HG03520 (cell line): ENCODE data around the gene KRT39.
"Not testable (repeated sequence)": the region's sequence is repeated elsewhere in the genome, so short reads cannot be mapped to it uniquely, and the experiment has no call there.

ENCODE experiments used
- ATAC-seq: cut with Tn5 transposase; IDR thresholded peaks from one replicate; pipeline ENCODE4 v1.9.1; 2021; ENCODE audit warnings: mild to moderate bottlenecking, moderate library complexity; ENCODE audit not compliant: unreplicated experiment

Gene KRT39

GRCh38 chr17:40944531-40944930 is 22.2 kb downstream of the KRT39 start:
- no peak for ATAC-seq

DNA sequence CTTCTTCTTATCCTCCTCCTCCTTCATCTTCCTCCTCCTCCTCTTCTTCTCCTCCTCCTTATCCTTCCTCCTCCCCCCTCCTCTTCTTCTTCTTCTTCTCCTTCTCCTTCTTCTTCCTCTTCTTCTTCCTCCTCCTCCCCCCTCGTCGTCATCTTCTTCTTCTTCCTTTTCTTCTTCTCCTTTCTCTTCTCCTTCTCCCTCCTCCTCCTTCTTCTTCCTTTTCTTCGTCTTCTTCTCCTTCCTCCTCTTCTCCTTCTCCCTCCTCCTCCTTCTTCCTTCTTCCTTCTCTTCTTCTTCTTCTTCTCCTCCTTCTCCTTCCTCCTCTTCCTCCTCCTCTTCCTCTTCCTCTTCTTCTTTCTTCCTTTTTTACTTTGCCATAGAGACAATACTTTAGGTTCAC is 24.2 kb downstream of the KRT39 start:
- no peak for ATAC-seq

DNA sequence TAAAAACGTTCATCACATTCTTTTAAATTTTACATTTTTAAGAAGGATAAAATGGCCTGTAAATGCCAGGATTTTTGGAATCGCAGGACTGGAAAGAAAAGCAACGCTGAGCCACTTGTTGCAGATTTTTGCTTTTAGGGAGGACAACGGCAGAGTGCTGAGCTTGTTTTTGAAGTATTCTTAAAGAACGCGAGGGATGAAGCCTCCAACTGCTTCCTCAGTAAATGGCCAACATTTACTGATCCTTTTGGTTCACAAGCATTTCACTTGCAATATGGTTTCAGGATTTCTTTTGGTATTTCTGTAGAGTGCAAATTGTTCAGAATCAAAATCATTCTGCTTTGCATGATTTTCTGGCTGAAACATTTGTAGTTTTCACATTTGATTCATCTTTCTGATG is 26.5 kb downstream of the KRT39 start:
- no peak for ATAC-seq

DNA sequence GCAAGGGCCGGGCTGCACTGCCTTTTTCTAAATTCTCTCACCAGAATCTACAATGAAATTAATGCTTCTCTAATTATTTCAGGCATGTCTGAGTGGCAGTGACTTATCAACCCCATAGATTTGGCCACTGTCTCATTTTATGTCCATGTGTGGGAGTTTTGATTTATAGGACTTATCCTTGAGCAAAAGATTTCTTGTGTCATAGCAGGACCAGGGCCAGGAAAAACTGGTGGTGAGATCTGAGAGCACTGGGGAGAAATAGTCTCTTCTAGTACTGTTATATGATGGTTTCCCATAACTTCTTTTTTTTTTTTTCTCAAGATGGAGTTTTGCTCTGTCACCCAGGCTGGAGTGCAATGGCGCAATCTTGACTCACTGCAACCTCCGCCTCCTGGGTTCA is 27.8 kb downstream of the KRT39 start:
- no peak for ATAC-seq

GRCh38 chr17:40937384-40937819 is 29.3 kb downstream of the KRT39 start, which contains the start of gene KRT23:
KRT23 (minus strand) TSS chr17:40937646; CDS start chr17:40936603, 1,043 bp downstream.
- ATAC-seq = no peak

GRCh38 chr17:40936976-40937375 is 29.8 kb downstream of the KRT39 start:
- no peak for ATAC-seq

GRCh38 chr17:40936437-40936971 is 30.2 kb downstream of the KRT39 start:
- ATAC-seq = no peak

GRCh38 chr17:40935624-40936023 is 31.1 kb downstream of the KRT39 start:
- ATAC-seq = no peak

DNA sequence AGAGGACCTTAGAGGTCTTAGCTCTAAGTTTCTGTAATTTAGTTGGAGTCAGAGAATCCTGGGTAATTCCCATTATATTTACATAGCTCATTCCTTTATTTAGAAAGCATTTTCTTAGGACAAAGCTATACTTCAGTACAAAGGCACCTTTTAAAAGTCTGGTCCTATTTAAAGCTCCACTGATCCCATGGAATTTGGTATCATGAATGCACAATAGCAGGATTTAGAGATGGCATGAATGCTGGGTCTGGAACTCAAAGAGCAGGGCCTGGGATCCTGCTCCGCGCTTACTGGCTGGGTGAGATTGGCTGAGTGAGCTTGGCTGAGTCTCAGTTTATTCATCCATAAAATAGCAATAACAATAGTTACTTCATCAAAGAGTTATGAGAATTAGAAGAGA is 34.1 kb downstream of the KRT39 start:
- no peak for ATAC-seq

GRCh38 chr17:40931311-40931710 is 35.4 kb downstream of the KRT39 start:
- ATAC-seq = no peak

- no peak for ATAC-seq
Measured at GRCh38 chr17:40926341-40926740, 40.4 kb downstream of the KRT39 start.

DNA sequence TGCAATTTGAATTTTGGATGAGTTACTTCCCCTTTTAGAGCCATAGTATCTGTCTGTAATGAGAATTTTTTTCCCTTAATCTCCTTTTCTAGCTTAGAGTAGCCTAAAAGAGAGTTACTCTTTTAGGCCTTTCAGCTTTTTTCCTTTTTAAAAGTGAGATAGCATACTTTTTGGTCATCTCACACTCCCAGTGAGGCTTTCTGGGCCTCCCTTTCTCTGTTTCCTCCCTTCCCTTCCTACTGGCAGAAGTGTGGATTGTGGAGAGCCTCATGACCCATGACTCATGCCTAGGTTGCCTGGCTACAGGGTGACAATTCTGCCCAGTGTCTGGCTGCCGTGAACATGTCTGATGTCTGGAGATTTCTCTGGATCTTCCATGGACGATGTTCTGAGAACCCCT is 44.5 kb downstream of the KRT39 start:
- ATAC-seq = no peak

DNA sequence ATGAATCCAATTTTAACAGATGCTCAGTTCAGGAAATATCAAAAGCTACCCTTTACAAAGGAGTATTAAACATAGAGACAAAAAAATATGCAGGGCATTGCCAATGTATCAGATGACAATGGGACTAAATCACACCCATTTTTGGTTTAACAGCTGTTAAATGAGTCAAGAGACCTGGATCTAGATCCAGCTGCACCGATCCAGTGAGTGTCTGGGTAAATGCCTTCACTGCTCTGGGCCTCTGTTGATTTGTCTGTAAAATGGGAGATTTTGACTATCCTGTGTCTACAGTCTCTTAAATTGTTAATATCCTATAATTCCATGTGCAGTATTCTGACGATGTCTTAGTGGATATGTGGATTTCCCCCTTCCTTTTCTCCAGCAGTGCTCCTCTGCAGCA is 45.7 kb downstream of the KRT39 start:
- no peak for ATAC-seq

DNA sequence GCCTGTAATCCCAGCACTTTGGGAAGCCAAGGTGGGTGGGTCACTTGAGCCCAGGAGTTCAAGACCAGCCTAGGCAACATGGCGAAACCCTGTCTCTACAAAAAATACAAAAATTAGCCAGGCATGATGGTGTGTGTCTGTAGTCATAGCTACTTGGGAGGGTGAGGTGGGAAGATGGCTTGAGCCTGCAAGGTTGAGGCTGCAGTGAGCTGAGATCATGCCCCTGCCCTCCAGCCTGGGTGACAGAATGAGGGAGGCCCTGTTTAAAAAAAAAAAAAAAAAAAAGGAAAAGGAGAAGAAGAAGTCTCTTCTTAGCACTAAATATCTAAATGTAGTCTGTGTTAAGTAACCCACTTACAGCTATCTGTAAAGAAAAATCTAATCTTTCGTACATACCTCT is 49.6 kb downstream of the KRT39 start:
- not testable (repeated sequence) for ATAC-seq

- ATAC-seq = no peak
Measured at GRCh38 chr17:40916366-40916765, 50.4 kb downstream of the KRT39 start.

DNA sequence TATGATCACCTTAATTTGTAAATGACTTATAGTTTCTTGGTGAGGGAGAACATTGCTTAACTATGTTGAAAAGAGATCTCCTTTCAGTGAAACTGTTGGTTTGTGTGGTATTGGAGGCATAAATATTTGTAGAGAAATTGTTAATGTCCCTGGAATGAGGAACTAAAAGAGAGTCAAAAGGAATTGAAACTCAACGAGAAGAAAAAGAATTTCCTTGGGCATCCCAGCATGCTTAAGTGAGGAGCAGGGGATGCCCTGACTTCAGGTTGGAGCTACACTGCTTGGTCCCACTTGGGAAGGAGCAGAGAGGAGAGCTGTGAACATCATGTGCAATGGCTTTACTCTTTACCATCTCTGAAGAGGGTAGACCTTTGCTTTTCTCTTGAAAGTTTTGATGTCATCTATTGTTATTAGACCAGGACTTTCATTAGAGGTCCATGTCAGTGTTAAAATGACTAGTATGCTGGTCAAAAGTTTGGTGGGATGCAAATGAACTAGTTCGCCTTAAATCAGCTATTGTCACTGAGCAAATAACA is 51.0 kb downstream of the KRT39 start:
- no peak for ATAC-seq

DNA sequence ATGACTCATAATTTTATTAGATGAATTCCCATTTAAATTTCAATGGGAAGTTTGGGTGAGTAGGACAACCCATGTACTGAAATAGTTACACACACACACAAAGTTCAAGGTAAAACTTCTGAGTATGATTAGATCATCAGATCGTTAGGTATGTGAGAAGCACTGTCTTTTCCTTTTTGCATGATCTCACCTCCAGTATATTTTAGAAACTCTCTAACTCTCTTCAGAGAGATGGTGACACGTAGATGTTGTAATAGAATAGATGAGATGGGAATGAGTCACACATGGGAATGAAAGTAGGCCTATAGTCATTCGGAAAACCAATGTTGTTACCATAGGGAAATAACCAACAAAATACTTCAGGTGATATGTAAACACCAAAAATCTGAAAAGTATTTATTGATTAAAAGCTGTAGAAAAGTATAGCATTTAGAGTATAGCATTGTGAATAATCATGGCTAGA is 51.5 kb downstream of the KRT39 start:
- ATAC-seq = no peak

DNA sequence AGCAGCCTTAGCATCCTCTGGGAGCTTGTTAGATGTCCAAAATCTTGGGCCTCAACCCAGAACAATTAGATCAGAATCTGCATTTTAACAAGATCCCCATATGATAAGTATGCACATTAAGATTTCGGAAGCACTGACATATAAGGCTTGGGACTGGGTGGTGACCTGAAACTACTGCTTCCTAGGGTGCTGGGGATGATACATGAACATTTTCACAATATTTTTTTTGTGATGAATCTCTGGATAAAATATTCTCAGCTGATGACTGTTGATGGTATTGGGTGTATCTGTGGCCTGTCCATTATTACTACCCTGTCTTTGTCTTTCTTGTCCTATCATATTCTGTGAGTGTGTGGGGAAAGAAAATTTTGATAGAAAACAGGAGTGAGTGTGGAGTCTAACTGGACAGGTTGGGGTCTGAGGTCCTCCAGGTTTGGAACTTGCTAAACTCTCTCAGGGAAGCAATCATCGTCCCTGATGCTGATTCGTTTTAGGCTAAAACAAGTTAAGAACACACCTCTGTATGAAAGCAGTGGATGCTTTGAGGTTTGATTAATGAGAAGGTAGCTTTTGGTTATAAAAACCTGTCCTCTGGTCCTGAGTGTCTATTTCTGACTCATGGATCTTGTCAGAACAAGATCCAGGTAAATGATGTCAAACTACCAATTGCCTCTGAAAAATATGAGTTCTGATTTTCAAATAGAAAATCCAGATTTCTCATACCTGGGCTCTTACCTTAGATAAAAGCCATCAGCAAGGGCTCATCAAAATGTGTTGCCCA is 52.5 kb downstream of the KRT39 start:
- ATAC-seq = no peak

GRCh38 chr17:40912486-40913210 is 54.1 kb downstream of the KRT39 start:
- no peak for ATAC-seq

- no peak for ATAC-seq
Measured at GRCh38 chr17:40910441-40910841, 56.3 kb downstream of the KRT39 start.

DNA sequence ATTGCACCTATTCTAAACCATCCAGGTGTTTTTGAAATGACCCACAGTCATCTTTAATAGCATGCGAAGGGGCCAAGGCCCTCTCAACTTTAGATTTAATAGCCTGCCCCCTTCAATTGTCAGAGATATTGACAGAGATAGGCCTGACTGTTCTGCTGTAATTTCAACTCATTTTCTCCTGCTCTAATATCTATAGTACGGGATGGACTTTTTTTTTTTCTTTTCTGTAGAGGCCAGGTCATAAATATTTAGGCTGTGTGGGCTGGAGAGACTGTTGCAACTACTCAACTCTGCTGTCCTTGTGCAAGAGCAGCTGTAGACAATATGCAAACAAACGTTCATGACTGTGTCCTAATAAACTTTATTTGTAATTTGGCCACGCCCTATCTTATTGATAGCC is 57.0 kb downstream of the KRT39 start:
- no peak for ATAC-seq

- ATAC-seq = no peak
Measured at GRCh38 chr17:40909351-40909750, 57.4 kb downstream of the KRT39 start.
